Mucosa of gallbladder (tissue), 1 donor: Measurements from ENCODE around the gene DIDO1. TPM values are rescaled to one million over a fixed set of nuclear protein-coding genes. Genes with fewer than 3 reads are reported as not detected.

Source experiments
- DNase-seq: peaks from one replicate; pipeline ENCODE4 v3.0.0-alpha.2; 2020; ENCODE audit warnings: low spot score
- total RNA-seq: library from RNA; stranded (reverse); gene quantifications from one replicate; pipeline ENCODE4 v1.2.1, GENCODE V29; 2021
- donor health status: DM: no; HTN: no; CAD: no.

The DIDO1 gene
- total RNA-seq, 1 donor from 2014 or later: 61.1 TPM

DNA sequence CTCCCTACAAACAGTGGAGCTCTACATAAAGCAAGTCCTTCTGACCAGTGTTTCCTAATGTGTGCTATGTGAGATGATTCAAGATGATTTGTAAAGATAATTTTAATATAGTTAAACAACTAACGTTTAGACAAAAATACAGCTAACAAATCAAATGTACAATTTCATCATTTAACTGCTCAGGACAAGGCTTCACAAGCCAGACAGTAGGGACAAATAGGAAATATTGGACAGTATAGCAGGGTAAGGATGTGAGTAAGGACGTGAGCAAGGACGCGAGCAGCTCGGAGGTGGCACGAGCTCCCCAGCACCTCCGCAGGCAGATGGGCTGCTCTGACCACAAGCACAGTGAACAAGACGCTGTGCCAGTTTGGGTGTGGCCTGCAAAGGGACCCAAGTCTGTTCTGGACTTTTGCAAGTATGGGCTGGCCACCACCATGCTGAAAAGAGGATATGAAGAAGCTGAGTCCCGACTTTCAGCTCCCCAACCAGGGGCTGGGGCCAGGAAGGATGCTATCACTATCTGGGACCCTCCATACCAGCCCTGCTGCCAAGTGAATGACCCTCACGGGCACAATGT, 14.5 kb downstream of the DIDO1 start:
- no peak for DNase-seq

DNA sequence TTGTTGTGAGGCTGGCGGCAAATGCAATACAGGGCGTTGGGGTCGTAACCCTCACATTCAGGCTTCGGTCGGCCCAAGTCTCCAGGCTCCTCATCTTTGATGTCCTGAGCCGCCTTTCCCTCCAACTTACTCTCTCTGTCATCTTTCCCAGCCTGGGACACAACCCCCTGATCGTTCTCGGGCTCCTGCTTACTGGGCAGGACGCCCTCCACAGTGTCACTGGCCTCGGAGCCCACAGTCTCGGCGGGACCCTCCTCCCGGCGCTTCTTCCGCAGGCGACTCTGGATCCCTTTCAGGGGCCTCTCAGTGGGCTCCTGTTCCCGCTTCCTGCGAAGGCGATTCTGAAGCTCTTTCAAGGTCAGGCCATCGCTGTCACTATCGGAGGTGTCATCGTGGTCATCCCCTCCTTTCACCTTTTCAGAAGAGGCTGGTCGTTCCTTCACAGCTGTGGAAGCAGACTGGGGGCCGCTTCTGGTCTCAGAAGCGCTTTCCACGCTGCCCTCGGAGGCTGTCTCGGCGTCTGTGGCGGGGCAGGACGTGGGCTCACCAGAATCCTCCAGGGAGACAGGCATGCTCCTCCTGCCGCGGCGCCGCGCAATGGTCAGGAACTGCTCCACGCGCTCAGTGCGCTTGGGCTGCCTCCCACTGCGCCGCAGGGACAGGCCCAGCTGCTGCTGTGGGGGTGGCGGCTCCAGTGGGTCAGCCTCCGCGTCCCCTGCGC, 15.4 kb downstream of the DIDO1 start:
- no peak for DNase-seq

GRCh38 chr20:62910217-62910766, 16.0 kb downstream of the DIDO1 start:
- DNase-seq: no peak

DNA sequence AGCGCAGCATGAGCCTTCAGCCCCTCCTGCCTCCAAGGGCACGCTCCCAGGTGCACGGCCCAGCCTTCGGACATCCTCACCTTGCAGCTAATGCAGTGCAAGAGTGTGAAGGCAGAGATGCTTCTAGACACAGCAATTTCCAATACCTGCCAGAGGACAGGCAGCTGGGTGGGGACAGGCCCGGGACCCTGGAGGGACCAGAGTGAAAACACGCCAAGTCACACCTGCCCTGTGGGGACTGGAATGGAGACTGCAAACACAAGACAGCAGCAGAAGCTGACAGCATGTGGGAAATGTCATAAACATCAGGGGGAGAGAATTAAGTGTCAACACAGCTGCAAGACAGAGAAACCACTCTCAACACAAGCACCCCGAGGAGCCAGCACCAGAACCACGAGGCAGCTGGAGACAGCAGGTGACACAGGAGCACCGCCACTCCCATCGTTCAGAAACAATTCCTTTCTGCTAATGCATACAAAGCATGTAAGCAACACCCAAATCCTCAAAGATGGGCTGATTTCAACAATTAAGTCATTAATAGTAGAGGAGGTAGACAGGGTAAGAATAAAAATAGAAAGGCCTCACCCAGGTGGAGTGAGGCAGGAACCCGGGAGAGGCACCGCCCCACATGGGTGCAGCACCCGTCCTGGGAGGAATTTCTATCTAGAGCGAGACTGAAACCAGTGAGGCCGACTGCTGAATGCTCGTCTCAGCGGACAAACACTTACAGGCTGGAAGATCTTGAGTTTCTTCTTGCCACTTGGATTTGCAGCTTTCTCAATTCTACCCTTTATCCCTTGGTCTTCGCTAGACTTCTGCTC, 17.1 kb downstream of the DIDO1 start:
- no peak for DNase-seq

- DNase-seq: no peak
Observed at GRCh38 chr20:62907384-62908317, 18.7 kb downstream of the DIDO1 start.

GRCh38 chr20:62906647-62907375, 19.5 kb downstream of the DIDO1 start:
- DNase-seq: no peak

- DNase-seq: no peak
Observed at GRCh38 chr20:62906209-62906608, 20.1 kb downstream of the DIDO1 start.

DNA sequence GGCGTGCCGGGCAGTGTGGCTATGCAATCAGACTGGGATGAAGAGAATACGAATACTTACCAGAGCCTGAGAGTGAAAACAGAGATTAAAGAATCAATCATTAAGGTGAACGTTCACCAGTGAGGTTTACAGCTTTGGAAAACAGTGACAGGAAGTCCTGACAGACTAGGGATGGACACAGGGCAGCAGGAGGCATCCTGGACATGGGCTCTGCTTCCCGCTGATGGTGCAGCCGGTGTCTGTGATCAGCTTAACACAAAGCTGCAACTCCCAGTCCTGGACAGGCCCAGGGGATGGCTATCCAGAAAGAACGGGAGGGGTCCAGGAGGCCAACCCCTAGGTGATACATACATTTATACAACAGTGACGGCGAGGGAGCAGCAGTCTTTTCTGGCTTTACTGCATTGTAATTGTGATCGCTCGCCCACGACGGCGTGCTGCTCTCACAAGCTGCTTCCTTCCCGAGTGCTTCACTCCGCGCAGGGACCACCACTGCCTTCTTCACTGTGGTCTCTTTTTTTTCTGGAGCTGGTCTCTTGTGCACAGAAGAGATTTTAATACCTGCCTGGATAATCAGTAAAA, 20.7 kb downstream of the DIDO1 start:
- DNase-seq: no peak

DNA sequence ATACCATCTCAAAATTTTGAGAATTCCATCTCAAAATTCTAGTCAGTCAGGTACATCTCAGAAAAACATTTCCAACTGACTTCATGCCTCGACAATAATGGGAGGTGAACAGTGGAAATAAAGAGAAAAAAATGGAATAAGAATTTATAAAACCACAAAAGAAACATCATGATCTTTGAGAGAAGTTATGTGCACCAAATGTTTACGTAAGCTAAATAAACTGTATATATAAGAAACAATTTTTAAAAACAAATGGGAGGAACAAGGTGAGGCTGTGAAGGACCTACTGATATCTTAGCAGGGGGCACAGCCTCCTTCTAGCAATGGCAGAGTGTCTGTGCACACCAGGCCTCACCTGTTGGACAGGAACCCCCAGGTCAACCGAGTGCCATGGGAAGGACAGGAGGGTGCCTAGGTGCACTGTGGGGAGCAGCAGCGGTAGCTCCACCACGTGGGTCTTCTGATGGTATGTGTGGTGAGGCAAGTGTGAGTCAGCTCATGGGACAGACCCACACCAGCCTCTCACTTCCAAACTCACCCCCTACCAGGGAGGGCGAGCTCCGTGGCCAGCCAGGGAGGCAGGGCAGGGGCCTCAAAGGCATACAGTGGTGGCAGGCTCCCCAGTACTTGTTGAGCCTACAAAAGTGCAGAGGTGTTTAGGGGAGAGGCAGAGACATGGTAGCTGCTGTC, 23.2 kb downstream of the DIDO1 start:
- no peak for DNase-seq

GRCh38 chr20:62901891-62902290, 24.4 kb downstream of the DIDO1 start:
- DNase-seq: no peak

- peak; percentile 47 for DNase-seq
Observed at GRCh38 chr20:62900692-62901584, 25.4 kb downstream of the DIDO1 start.

DNA sequence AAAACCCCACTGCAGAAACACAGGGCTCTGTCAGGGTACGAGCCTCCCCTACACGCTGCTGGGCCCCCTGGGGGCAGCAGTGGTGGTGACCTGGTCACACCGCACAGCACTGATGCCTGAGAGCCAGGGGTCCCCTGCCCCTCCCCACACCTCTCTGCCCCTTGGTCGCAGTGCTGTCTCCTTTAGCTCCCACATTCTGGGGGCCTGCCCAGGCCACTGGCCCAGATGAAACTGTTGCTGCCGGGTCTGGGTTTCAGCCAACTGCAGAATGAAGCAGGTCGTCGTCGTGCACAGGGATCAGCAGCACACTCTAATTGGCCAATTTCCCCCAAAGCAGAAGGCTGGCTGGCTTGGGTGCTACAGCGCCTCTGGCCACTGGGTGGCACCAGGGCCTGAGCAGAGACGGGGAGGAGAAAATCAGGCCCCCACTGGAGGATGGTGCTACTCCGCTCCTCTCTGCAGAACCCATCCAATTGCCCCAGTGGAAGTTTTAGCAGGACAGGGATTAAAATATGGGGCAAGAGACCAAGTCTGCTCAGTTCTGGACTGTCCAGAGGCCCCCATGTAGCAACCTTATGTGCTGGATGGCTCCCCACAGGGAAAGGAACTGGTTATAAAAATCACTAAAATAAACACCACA, 26.1 kb downstream of the DIDO1 start:
- peak; percentile 76 for DNase-seq

GRCh38 chr20:62899633-62900051, 26.7 kb downstream of the DIDO1 start:
- DNase-seq: no peak

DNA sequence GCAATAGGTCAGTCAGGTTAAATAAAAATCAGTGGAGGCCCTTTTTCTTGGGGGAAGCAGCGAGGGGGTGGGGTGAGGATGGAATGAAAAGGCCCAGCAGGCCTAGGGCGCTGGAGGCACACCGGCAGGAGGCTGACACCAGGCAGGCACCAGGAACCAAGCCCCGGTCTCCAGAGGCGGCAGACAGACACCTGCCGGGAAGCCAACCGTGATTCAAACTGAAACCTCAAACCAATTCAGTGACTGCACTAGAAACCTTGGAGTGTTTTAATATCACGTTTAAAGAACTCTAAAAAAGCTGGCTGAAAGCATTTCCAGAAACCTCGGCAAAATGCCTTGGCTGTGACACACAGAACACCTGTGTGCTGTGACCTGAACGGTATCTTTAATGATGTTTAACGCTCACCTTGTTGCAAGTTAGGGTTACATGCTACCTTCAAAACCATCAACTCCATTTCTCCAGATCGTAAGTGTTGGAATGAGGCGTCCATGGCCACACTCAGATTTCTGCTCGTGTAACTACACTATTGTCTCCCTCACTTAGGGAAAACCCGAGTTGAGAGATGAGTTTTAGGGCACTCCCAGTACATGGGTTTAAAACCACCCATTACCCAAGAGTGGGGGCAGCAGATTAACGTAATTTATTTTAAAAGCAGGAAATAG, 27.2 kb downstream of the DIDO1 start:
- DNase-seq: no peak

- DNase-seq: no peak
Observed at GRCh38 chr20:62898093-62898964, 28.0 kb downstream of the DIDO1 start.

GRCh38 chr20:62897666-62898065, 28.6 kb downstream of the DIDO1 start:
- DNase-seq: no peak

DNA sequence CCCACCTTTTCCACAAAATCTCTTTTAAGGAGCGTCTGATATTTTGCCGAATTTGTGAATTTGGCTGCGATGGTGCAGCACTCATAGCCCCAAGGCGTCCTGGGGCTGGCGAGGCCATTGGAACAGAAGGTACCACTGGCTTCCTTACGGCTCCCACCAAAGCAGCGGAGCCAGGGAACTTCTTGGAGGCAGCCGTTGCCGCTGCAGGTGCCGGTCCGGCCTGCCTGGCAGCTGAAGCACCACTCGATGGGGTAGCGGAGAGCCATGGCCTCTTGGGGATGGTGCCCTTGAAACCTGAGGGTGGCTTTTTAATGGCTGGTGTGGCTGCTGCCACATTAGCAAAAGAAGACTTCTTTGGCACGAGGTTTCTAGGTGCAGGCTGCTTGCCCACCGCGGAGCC, 29.8 kb downstream of the DIDO1 start:
- no peak for DNase-seq
